H9 (cell line): ENCODE measurements around the gene FCRL3. TPM values are rescaled to one million over a fixed set of nuclear protein-coding genes. Genes with fewer than 3 reads are reported as not detected.

Source experiments
- DNase-seq: peaks from one replicate; pipeline ENCODE4 v3.0.0-alpha.2; 2017
- H2AFZ ChIP-seq: one replicate; pipeline ENCODE4 v1.6.1; 2013; ENCODE audit warnings: mild to moderate bottlenecking, low read length, control low read depth, moderate library complexity
- H2AK5ac ChIP-seq: 2 replicates; pipeline ENCODE4 v1.6.1; 2013; ENCODE audit warnings: low read length, control low read depth, mixed read lengths; ENCODE audit not compliant: insufficient read length
- H2BK120ac ChIP-seq: one replicate; pipeline ENCODE4 v1.6.1; 2013; ENCODE audit warnings: low read depth, mild to moderate bottlenecking, low read length, control low read depth, inconsistent platforms; ENCODE audit not compliant: poor library complexity, severe bottlenecking
- H2BK12ac ChIP-seq: 2 replicates; pipeline ENCODE4 v1.6.1; 2013; ENCODE audit warnings: low read length, control low read depth, mixed read lengths, low read depth; ENCODE audit not compliant: insufficient read length
- H2BK15ac ChIP-seq: 2 replicates; pipeline ENCODE4 v1.6.1; 2013; ENCODE audit warnings: low read depth, low read length, control low read depth
- H2BK20ac ChIP-seq: one replicate; pipeline ENCODE4 v1.6.1; 2013; ENCODE audit warnings: low read depth, mild to moderate bottlenecking, low read length, control low read depth, inconsistent platforms; ENCODE audit not compliant: poor library complexity, severe bottlenecking
- H2BK5ac ChIP-seq: 2 replicates; pipeline ENCODE4 v1.6.1; 2013; ENCODE audit warnings: low read length, control low read depth, mixed read lengths; ENCODE audit not compliant: insufficient read length
- H3K14ac ChIP-seq: 2 replicates; pipeline ENCODE4 v1.6.1; 2013; ENCODE audit warnings: low read length, control low read depth; ENCODE audit not compliant: insufficient read depth
- H3K18ac ChIP-seq: 2 replicates; pipeline ENCODE4 v1.6.1; 2013; ENCODE audit warnings: low read depth, mild to moderate bottlenecking, mixed read lengths, low read length, control low read depth; ENCODE audit not compliant: insufficient read length
- H3K23ac ChIP-seq: 2 replicates; pipeline ENCODE4 v1.6.1; 2013; ENCODE audit warnings: low read length, control low read depth, mixed read lengths, low read depth; ENCODE audit not compliant: insufficient read length
- H3K23me2 ChIP-seq: 2 replicates; pipeline ENCODE4 v1.6.1; 2013; ENCODE audit warnings: low read depth, mild to moderate bottlenecking, mixed read lengths, low read length, control low read depth; ENCODE audit not compliant: insufficient read length, poor library complexity, severe bottlenecking
- H3K27ac ChIP-seq: 2 replicates; pipeline ENCODE4 v1.5.1; 2013; ENCODE audit warnings: low read length, control low read depth, mixed read lengths, low read depth; ENCODE audit not compliant: insufficient read length
- H3K27me3 ChIP-seq: 2 replicates; pipeline ENCODE4 v1.6.1; 2013; ENCODE audit warnings: low read length, control low read depth, inconsistent platforms; ENCODE audit not compliant: insufficient read depth
- H3K4ac ChIP-seq: 2 replicates; pipeline ENCODE4 v1.6.1; 2013; ENCODE audit warnings: low read depth, mild to moderate bottlenecking, control low read depth, inconsistent platforms, low read length, moderate library complexity
- H3K4me1 ChIP-seq: 2 replicates; pipeline ENCODE4 v1.6.1; 2013; ENCODE audit warnings: low read length, control low read depth, inconsistent platforms; ENCODE audit not compliant: insufficient read depth
- H3K4me2 ChIP-seq: 2 replicates; pipeline ENCODE4 v1.6.1; 2013; ENCODE audit warnings: low read length, control low read depth, mixed read lengths; ENCODE audit not compliant: insufficient read length, insufficient read depth
- H3K56ac ChIP-seq: 2 replicates; pipeline ENCODE4 v1.6.1; 2013; ENCODE audit warnings: low read depth, mild to moderate bottlenecking, mixed read lengths, low read length, control low read depth; ENCODE audit not compliant: insufficient read length
- H3K79me1 ChIP-seq: 2 replicates; pipeline ENCODE4 v1.6.1; 2013; ENCODE audit warnings: low read depth, mild to moderate bottlenecking, moderate library complexity, low read length, control low read depth, inconsistent platforms; ENCODE audit not compliant: insufficient read depth, poor library complexity, severe bottlenecking
- H3K79me2 ChIP-seq: 2 replicates; pipeline ENCODE4 v1.6.1; 2013; ENCODE audit warnings: low read length, control low read depth, inconsistent platforms; ENCODE audit not compliant: insufficient read depth
- H3K9ac ChIP-seq: 2 replicates; pipeline ENCODE4 v1.6.1; 2013; ENCODE audit warnings: low read length, control low read depth, mixed read lengths; ENCODE audit not compliant: insufficient read length; ENCODE audit errors: extremely low read depth
- H3K9me3 ChIP-seq: one replicate; pipeline ENCODE4 v1.6.1; 2013; ENCODE audit warnings: low read depth, low read length, inconsistent platforms; ENCODE audit not compliant: control insufficient read depth
- H3T11ph ChIP-seq: one replicate; pipeline ENCODE4 v1.6.1; 2013; ENCODE audit warnings: mild to moderate bottlenecking, low read length, control low read depth, inconsistent platforms
- H4K20me1 ChIP-seq: one replicate; pipeline ENCODE4 v1.6.1; 2013; ENCODE audit not compliant: control insufficient read depth, insufficient read length, insufficient read depth
- H4K5ac ChIP-seq: 2 replicates; pipeline ENCODE4 v1.6.1; 2013; ENCODE audit warnings: low read depth, mild to moderate bottlenecking, mixed read lengths, low read length, control low read depth; ENCODE audit not compliant: insufficient read length
- H4K8ac ChIP-seq: replicated peaks from 2 replicates; pipeline ENCODE4 v1.6.1; 2013; ENCODE audit warnings: low read length, control low read depth, mixed read lengths, low read depth; ENCODE audit not compliant: insufficient read length
- H4K91ac ChIP-seq: 2 replicates; pipeline ENCODE4 v1.6.1; 2013; ENCODE audit warnings: low read depth, mild to moderate bottlenecking, moderate library complexity, mixed read lengths, low read length, control low read depth; ENCODE audit not compliant: insufficient read length
- H3K27ac Mint-ChIP-seq, 3 experiments: 2 replicates in 2 of 3; 3 replicates in 1 of 3; pipeline ENCODE4 v1.8.0; 2020 to 2021; ENCODE audit warnings: mixed read lengths in 3 of 3, mild to moderate bottlenecking in 1 of 3, moderate library complexity in 1 of 3
- H3K27me3 Mint-ChIP-seq: 2 replicates; pipeline ENCODE4 v1.8.0; 2021; ENCODE audit warnings: low read depth, mild to moderate bottlenecking, moderate library complexity, mixed read lengths
- H3K36me3 Mint-ChIP-seq, 3 experiments: 2 replicates in 2 of 3; 3 replicates in 1 of 3; pipeline ENCODE4 v1.8.0; 2020 to 2021; ENCODE audit warnings: low read depth in 3 of 3, mixed read lengths in 3 of 3; ENCODE audit not compliant: insufficient read depth in 1 of 3
- H3K4me1 Mint-ChIP-seq, 2 experiments: 2 replicates each; pipeline ENCODE4 v1.8.0; 2020; ENCODE audit warnings: mixed read lengths in 2 of 2
- H3K4me3 Mint-ChIP-seq, 2 experiments: 2 replicates in 1 of 2; 3 replicates in 1 of 2; pipeline ENCODE4 v1.8.0; 2020 to 2021; ENCODE audit warnings: mild to moderate bottlenecking in 2 of 2, mixed read lengths in 2 of 2, moderate library complexity in 1 of 2
- H3K9me3 Mint-ChIP-seq, 2 experiments: 2 replicates in 1 of 2; 3 replicates in 1 of 2; pipeline ENCODE4 v1.8.0; 2020; ENCODE audit warnings: mild to moderate bottlenecking in 2 of 2, mixed read lengths in 2 of 2, moderate library complexity in 1 of 2
- WGBS: extraction: QIAGEN DNeasy Blood & Tissue Kit; methylation state at CpG from one replicate; pipeline ENCODE4 v1.1.7; 2013; ENCODE audit warnings: missing lambda C conversion rate, low lambda C conversion rate, mixed read lengths; ENCODE audit not compliant: insufficient read length; ENCODE audit errors: extremely low coverage; 5-methylcytosine and 5-hydroxymethylcytosine counted together
- total RNA-seq: library from RNA; stranded (reverse); gene quantifications from 2 replicates; pipeline ENCODE4 v1.2.1, GENCODE V29; 2021
- TF ChIP-seq, protein P1 (sequence below): fragments of 200-600 bp; sonication (generic); conservative IDR thresholded peaks from 3 replicates; pipeline ENCODE4 v1.8.0; 2021; ENCODE audit warnings: antibody characterized with exemption, mild to moderate bottlenecking

Gene FCRL3
- total RNA-seq, 1 experiment from 2014 or later = not detected

DNA sequence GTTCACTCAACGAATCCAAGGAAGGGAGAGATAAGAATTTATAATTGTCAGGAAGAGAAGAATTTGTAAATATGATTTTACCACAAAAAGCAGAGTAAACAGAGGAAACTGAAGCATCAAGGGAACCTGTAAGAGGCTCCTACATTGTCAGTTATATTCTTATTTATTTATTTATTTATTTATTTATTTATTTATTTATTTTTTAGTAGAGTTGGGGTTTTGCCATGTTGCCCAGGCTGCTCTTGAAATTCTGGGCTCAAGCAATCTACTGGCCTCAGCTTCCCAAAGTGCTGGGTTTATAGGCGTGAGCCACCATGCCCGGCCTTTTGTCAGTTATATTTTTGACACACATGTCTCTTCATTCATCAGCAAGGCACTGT lies 47.1 kb downstream of the FCRL3 start:
- Histone ChIP-seq H3K56ac (no peak overlapping the region), H2AK5ac (no peak overlapping the region), H3K27ac (no peak overlapping the region), H3K9me3 (no peaks in the 10 kb centered on the region), H3K79me2 (no peaks in the 10 kb centered on the region), H3K23me2 (no peaks in the 10 kb centered on the region), H4K8ac (no peak overlapping the region), H3K79me1 (no peaks in the 10 kb centered on the region), H3K27me3 (no peaks in the 10 kb centered on the region), H2BK15ac (no peak overlapping the region), H2BK120ac (no peak overlapping the region), H4K5ac (no peak overlapping the region), H4K91ac (no peak overlapping the region), H2AFZ (no peak overlapping the region), H2BK5ac (no peak overlapping the region), H3K23ac (no peak overlapping the region), H3K4me2 (no peak overlapping the region), H3K14ac (no peak overlapping the region), H3K9ac (no peak overlapping the region), H4K20me1 (no peaks in the 10 kb centered on the region), H3K4me1 (no peaks in the 10 kb centered on the region), H2BK20ac (no peak overlapping the region), H3K18ac (no peak overlapping the region), H3T11ph (no peak overlapping the region), H2BK12ac (no peak overlapping the region), H3K4ac (no peak overlapping the region)
- Mint-ChIP-seq H3K27ac (no peak overlapping the region), H3K4me1 (no peaks in the 10 kb centered on the region), H3K36me3 (no peaks in the 10 kb centered on the region), H3K4me3 (no peak overlapping the region), H3K27me3 (no peaks in the 10 kb centered on the region), H3K9me3 (no peaks in the 10 kb centered on the region)
- no peak for DNase-seq
- TF ChIP-seq, protein P1, sequence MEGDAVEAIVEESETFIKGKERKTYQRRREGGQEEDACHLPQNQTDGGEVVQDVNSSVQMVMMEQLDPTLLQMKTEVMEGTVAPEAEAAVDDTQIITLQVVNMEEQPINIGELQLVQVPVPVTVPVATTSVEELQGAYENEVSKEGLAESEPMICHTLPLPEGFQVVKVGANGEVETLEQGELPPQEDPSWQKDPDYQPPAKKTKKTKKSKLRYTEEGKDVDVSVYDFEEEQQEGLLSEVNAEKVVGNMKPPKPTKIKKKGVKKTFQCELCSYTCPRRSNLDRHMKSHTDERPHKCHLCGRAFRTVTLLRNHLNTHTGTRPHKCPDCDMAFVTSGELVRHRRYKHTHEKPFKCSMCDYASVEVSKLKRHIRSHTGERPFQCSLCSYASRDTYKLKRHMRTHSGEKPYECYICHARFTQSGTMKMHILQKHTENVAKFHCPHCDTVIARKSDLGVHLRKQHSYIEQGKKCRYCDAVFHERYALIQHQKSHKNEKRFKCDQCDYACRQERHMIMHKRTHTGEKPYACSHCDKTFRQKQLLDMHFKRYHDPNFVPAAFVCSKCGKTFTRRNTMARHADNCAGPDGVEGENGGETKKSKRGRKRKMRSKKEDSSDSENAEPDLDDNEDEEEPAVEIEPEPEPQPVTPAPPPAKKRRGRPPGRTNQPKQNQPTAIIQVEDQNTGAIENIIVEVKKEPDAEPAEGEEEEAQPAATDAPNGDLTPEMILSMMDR = no peak
- WGBS = no CpG with 5 or more reads among the region's 3 CpGs
